K562 (cell line): Measurements from ENCODE around the gene ESAM. TPM values are rescaled to one million over a fixed set of nuclear protein-coding genes. Genes with fewer than 3 reads are reported as not detected.

Source experiments
- ATAC-seq: fragments of 200-7000 bp; cut with Tn5 transposase; 3 replicates; pipeline ENCODE4 v1.9.1; 2020; ENCODE audit warnings: moderate library complexity
- BruUV-seq: library from RNA; stranded (reverse); fragments of 400-500 nt; replicated peaks from 2 replicates; lab custom pipeline; 2021; lab: Mats Ljungman, UMichigan
- CTCF ChIA-PET: fragments of 300-600 bp; formaldehyde crosslinking; extraction: SDS; loops from one replicate; lab custom pipeline; 2021; ENCODE audit warnings: low intra/inter-chr PET ratio; lab: Yijun Ruan, JAX
- POLR2A ChIA-PET: fragments of 300-600, 350-650 bp; sonication (Branson Sonifier 250); formaldehyde crosslinking; extraction: SDS; loops from one replicate; lab custom pipeline; 2021; ENCODE audit warnings: antibody characterized with exemption, inconsistent platforms; lab: Yijun Ruan, JAX
- DNase-seq, 4 experiments: peaks; one replicate each; pipeline versions ENCODE4 v3.0.0 to v3.0.0-alpha.2; 2011 to 2018; ENCODE audit warnings: low spot score in 3 of 4, mixed read lengths in 3 of 4; ENCODE audit errors: extremely low read depth in 1 of 4
- FAIRE-seq: peaks from 2 replicates; lab custom pipeline; 2011; peaks lifted over from hg19 to GRCh38; lab: Jason Lieb, UNC
- H2AFZ ChIP-seq: 2 replicates; pipeline ENCODE4 v1.6.0; 2011; ENCODE audit warnings: low read depth, low read length, control low read depth, inconsistent platforms
- H3K27ac ChIP-seq: fragments of 200-600 bp; 3 replicates; pipeline ENCODE4 v1.8.0; 2011; ENCODE audit warnings: low read depth, mild to moderate bottlenecking, control low read depth, inconsistent platforms, low read length, moderate library complexity, mixed read lengths; ENCODE audit errors: extremely low read depth
- H3K27me3 ChIP-seq, 2 experiments: fragments of 300-600 bp in 1 of 2; 2 replicates in 1 of 2; 3 replicates in 1 of 2; pipeline versions ENCODE4 v1.6.0 to v1.8.0; 2011; ENCODE audit warnings: inconsistent platforms in 2 of 2, low read length in 2 of 2, mild to moderate bottlenecking in 1 of 2, mixed read lengths in 1 of 2, moderate library complexity in 1 of 2; ENCODE audit not compliant: control insufficient read depth in 2 of 2, insufficient read depth in 2 of 2
- H3K36me3 ChIP-seq: fragments of 300-600 bp; 3 replicates; pipeline ENCODE4 v1.8.0; 2011; ENCODE audit warnings: mild to moderate bottlenecking, low read length, inconsistent platforms; ENCODE audit not compliant: control insufficient read depth, insufficient read depth
- H3K4me1 ChIP-seq, 2 experiments: fragments of 200-600 bp in 1 of 2; replicated peaks in 1 of 2; 2 replicates in 1 of 2; 3 replicates in 1 of 2; pipeline versions ENCODE4 v1.5.1 to v1.8.0; 2011; ENCODE audit warnings: inconsistent platforms in 2 of 2, low read length in 2 of 2, mild to moderate bottlenecking in 1 of 2, mixed read lengths in 1 of 2, moderate library complexity in 1 of 2; ENCODE audit not compliant: control insufficient read depth in 2 of 2, insufficient read depth in 2 of 2
- H3K4me2 ChIP-seq: 2 replicates; pipeline ENCODE4 v1.6.1; 2011; ENCODE audit warnings: low read length, control low read depth, inconsistent platforms, mixed read lengths; ENCODE audit not compliant: insufficient read depth
- H3K4me3 ChIP-seq: fragments of 200-600 bp; sonication (generic), shearing (Covaris generic); 2 replicates; pipeline ENCODE4 v1.5.1; 2016; ENCODE audit warnings: control low read depth, inconsistent platforms
- H3K79me2 ChIP-seq: fragments of 200-600 bp; 3 replicates; pipeline ENCODE4 v1.8.0; 2011; ENCODE audit warnings: low read length, inconsistent platforms; ENCODE audit not compliant: control insufficient read depth, insufficient read depth
- H3K9ac ChIP-seq, 2 experiments: 2 replicates each; pipeline versions ENCODE4 v1.6.0 to v1.6.1; 2011; ENCODE audit warnings: low read depth in 2 of 2, low read length in 2 of 2, control low read depth in 1 of 2, inconsistent platforms in 1 of 2, mild to moderate bottlenecking in 1 of 2, mixed read lengths in 1 of 2; ENCODE audit not compliant: insufficient read depth in 1 of 2
- H3K9me1 ChIP-seq: one replicate; pipeline ENCODE4 v1.6.0; 2011; ENCODE audit warnings: inconsistent platforms, mild to moderate bottlenecking, low read length, moderate library complexity; ENCODE audit not compliant: control insufficient read depth, insufficient read depth
- H3K9me3 ChIP-seq: replicated peaks from 2 replicates; pipeline ENCODE4 v1.5.1; 2011; ENCODE audit warnings: low read depth, low read length, inconsistent platforms; ENCODE audit not compliant: control insufficient read depth, insufficient read depth
- H4K20me1 ChIP-seq: replicated peaks from 2 replicates; pipeline ENCODE4 v1.6.1; 2011; ENCODE audit warnings: low read length, inconsistent platforms, mixed read lengths; ENCODE audit not compliant: control insufficient read depth, insufficient read depth
- PCBP1 ChIP-seq: fragments of 200-400 bp; formaldehyde crosslinking; IDR thresholded peaks from 2 replicates; pipeline ENCODE4 v1.6.1; 2018; ENCODE audit warnings: mild to moderate bottlenecking, low read depth, low read length; ENCODE audit not compliant: poor library complexity, severe bottlenecking
- WGBS: fragments of 100-300 bp; shearing (Covaris generic); methylation state at CpG from one replicate; pipeline ENCODE4 v1.1.6; 2016; ENCODE audit warnings: low coverage, mixed read lengths; ENCODE audit not compliant: insufficient coverage; ENCODE audit errors: missing lambda C conversion rate; 5-methylcytosine and 5-hydroxymethylcytosine counted together
- in situ Hi-C: fragments of 300-500 bp; cut with MboI; formaldehyde crosslinking; loops from 4 replicates; pipeline ENCODE4 v1.15.0; 2018; ENCODE audit warnings: inconsistent platforms, mixed read lengths
- intact Hi-C: fragments of 100-400 bp; cut with micrococcal nuclease; formaldehyde crosslinking; loops from 2 replicates; pipeline ENCODE4 v1.14.2; 2022
- polyA plus RNA-seq, 8 experiments: library from polyadenylated mRNA; depleted of rRNA in 4 of 8; stranded (reverse) in 5 of 8; unstranded in 3 of 8; fragments of >200 nt; fragmentation: Nextera tagmentation in 2 of 8; fragmentation: Illumina TruSeq in 1 of 8; extraction: Ambion mirVana in 2 of 8; extraction: Trizol in 1 of 8; gene quantifications; 2 replicates each; pipeline versions ENCODE4 v1.2.1 to v1.2.3, GENCODE V29; 2011 to 2014; ENCODE audit warnings: inconsistent platforms in 1 of 8, missing spikeins in 1 of 8
- total RNA-seq, 7 experiments: library from RNA; depleted of rRNA in 6 of 7; stranded (reverse); fragments of >200 nt in 6 of 7; fragmentation: Illumina TruSeq in 2 of 7; extraction: Trizol in 2 of 7; gene quantifications; 2 replicates each; pipeline versions ENCODE4 v1.2.1 to v1.2.3, GENCODE V29; 2011 to 2021; ENCODE audit warnings: low replicate concordance in 1 of 7
- TF ChIP-seq, protein P1 (sequence below), 2 experiments: IDR thresholded peaks; 2 replicates each; pipeline ENCODE4 v1.6.1; 2012; ENCODE audit warnings: improper control_type of control experiment in 2 of 2, low read depth in 2 of 2, low read length in 2 of 2, borderline replicate concordance in 1 of 2

ESAM gene
- total and polyA plus RNA-seq, 9 of the 15 experiments (the other 6 are each of a cell fraction or from before 2014, with no cell fraction given) = 0.06 to 1.5 (median 0.22) TPM

- intact Hi-C loops = no loop called here
- 56% methylated on average over 43 of the region's 44 CpGs for WGBS
- no peak overlapping the region for H3K4me3 ChIP-seq
Measured at GRCh38 chr11:124745270-124745834, 16.7 kb downstream of the ESAM start.

More at GRCh38 chr11:124745270-124745834, 16.7 kb downstream of the ESAM start:
- in situ Hi-C loops = no loop called here
- 0 out of 2 replicates have a peak, but pooled peaks cover 9% of the 10 kb centered on the region for H4K20me1 ChIP-seq
- H2AFZ ChIP-seq = no peak overlapping the region
- H3K9me1 ChIP-seq = no peaks in the 10 kb centered on the region
- FAIRE-seq (no peak), DNase-seq (no peak), ATAC-seq (no peak)
- ChIA-PET POLR2A (no interaction called here), CTCF (no interaction called here)
- H3K9me3 ChIP-seq = no peaks in the 10 kb centered on the region
- no peaks in the 10 kb centered on the region for H3K79me2 ChIP-seq
- peaks cover 15 to 40% of the 10 kb centered on the region in 2 experiments; a peak in 4 of 5 replicates for H3K27me3 ChIP-seq
- H3K27ac ChIP-seq = no peak overlapping the region
- H3K9ac ChIP-seq = no peak overlapping the region
- H3K4me1 ChIP-seq = peaks cover 13 to 14% of the 10 kb centered on the region in 2 experiments; a peak in 4 of 5 replicates
- H3K36me3 ChIP-seq = no peaks in the 10 kb centered on the region
- H3K4me2 ChIP-seq = no peak overlapping the region
- TF ChIP-seq, protein P1, sequence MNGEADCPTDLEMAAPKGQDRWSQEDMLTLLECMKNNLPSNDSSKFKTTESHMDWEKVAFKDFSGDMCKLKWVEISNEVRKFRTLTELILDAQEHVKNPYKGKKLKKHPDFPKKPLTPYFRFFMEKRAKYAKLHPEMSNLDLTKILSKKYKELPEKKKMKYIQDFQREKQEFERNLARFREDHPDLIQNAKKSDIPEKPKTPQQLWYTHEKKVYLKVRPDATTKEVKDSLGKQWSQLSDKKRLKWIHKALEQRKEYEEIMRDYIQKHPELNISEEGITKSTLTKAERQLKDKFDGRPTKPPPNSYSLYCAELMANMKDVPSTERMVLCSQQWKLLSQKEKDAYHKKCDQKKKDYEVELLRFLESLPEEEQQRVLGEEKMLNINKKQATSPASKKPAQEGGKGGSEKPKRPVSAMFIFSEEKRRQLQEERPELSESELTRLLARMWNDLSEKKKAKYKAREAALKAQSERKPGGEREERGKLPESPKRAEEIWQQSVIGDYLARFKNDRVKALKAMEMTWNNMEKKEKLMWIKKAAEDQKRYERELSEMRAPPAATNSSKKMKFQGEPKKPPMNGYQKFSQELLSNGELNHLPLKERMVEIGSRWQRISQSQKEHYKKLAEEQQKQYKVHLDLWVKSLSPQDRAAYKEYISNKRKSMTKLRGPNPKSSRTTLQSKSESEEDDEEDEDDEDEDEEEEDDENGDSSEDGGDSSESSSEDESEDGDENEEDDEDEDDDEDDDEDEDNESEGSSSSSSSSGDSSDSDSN (IDR thresholded peaks at IDR 0.05; ENCODE audit: borderline replicate concordance in 1 of 2, low read depth in 2 of 2, low read length in 2 of 2) = no peak
- peak; percentile 22 for TF ChIP-seq PCBP1
- BruUV-seq = no TSS peak
